ENCODE measurements around the gene XPNPEP3.
"Not testable (repeated sequence)": the region's sequence is repeated elsewhere in the genome, so short reads cannot be mapped to it uniquely, and the experiment has no call there.

The XPNPEP3 gene

DNA sequence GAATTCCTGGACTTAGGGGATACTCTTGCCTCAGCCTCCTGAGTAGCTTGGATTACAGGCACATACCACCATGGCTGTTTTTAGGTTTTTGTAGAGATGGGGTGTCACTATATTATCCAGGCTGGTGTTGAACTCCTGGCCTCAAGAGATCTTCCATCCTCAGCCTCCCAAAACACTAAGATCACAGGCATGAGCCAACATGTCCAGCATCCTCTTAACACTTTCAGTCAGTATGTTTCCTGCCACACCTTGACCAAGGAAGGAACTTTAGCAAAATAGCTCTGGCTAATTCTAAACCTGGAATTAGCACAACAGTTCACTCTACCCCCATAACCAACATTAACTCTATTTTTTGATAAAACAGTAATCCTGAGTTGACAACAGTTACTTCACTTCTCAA is 32.2 kb downstream of the XPNPEP3 start:
- no peaks in the 10 kb centered on the region for H3K4me1 ChIP-seq (ENCODE audit: control insufficient read depth, insufficient read depth, low read length, poor library complexity, severe bottlenecking)
- H3K27ac ChIP-seq (ENCODE audit: insufficient read depth, low read length, poor library complexity, severe bottlenecking), result no peak overlapping the region
- DNase-seq, result no peak
- peaks cover 20% of the 10 kb centered on the region for H3K36me3 ChIP-seq (ENCODE audit: control insufficient read depth, insufficient read depth, low read length)
- no peaks in the 10 kb centered on the region for H3K27me3 ChIP-seq (replicated peaks; ENCODE audit: control insufficient read depth, insufficient read depth, low read length, poor library complexity, severe bottlenecking)
- no peak overlapping the region for H3K4me3 ChIP-seq (ENCODE audit: insufficient read depth, low read depth, low read length, poor library complexity, severe bottlenecking)
- no peaks in the 10 kb centered on the region for H3K9me3 ChIP-seq (ENCODE audit: control insufficient read depth, low read length)

DNA sequence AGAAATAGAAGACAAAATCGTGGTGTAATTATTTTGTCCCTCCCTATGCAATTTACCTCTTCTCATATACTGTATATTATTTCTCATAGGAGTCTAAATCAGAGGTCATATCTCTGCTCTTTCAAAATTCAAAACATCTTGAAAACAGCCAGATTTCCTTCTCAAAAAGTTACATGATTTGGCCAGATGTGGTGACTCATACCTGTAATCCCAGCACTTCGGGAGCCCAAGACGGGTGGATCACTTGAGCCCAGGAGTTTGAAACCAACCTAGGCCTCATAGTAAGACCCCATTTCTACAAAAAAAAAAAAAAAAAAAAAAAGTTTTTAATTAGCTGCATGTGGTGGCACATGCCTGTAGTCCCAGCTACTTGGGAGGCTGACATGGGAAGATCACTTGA is 33.9 kb downstream of the XPNPEP3 start:
- no peak for DNase-seq
- H3K9me3 ChIP-seq (ENCODE audit: control insufficient read depth, low read length), result no peaks in the 10 kb centered on the region
- H3K36me3 ChIP-seq (ENCODE audit: control insufficient read depth, insufficient read depth, low read length), result peaks cover 17% of the 10 kb centered on the region
- no peak overlapping the region for H3K27ac ChIP-seq (ENCODE audit: insufficient read depth, low read length, poor library complexity, severe bottlenecking)
- H3K4me3 ChIP-seq (ENCODE audit: insufficient read depth, low read depth, low read length, poor library complexity, severe bottlenecking), result no peak overlapping the region
- H3K27me3 ChIP-seq (replicated peaks; ENCODE audit: control insufficient read depth, insufficient read depth, low read length, poor library complexity, severe bottlenecking), result no peaks in the 10 kb centered on the region
- no peaks in the 10 kb centered on the region for H3K4me1 ChIP-seq (ENCODE audit: control insufficient read depth, insufficient read depth, low read length, poor library complexity, severe bottlenecking)

DNA sequence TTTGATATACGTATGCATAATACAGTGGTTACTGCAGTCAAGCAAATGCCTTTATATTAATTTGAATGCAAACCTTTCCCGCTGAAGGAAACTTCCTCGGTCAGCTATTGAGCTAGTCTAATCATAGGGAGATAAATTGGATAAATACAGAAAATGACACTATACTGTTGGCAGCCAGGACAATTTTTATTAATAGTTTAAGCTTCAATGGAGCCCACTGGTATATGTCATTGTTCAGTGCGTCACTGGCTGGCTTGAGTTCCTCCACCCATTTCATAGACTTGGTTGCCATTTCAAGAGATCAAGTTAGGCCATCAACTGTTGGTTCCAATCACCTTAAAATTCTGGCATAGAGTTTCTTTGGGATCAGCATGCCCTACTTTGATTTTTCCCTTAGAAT is 37.5 kb downstream of the XPNPEP3 start:
- Histone ChIP-seq H3K27ac (ENCODE audit: insufficient read depth, low read length, poor library complexity, severe bottlenecking) (no peak overlapping the region), H3K4me3 (ENCODE audit: insufficient read depth, low read depth, low read length, poor library complexity, severe bottlenecking) (no peak overlapping the region)

DNA sequence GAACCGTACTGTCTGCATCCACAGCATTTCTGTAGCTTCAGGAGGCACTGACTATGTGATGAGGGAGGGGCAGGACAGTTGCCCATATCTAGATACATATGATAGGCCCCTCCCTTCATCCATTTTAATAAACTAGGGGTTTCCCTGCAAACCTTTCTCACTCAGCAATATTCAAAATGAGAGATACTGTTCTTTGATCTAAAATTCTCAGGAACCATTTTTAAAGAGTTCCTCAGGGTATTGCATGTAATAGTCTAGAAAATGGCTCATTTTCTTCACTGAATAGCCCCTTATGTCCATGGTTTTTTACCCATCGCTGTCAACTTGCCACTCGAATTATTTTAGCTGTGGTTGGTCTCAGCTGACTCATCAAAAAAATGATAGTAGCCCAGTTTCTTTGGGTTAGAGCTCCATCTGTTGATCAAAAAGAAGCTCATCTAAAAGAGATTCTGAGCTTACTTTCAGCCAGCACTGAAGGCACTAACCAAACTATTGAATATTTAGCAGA is 42.0 kb downstream of the XPNPEP3 start:
- no peaks in the 10 kb centered on the region for H3K27me3 ChIP-seq (replicated peaks; ENCODE audit: control insufficient read depth, insufficient read depth, low read length, poor library complexity, severe bottlenecking)
- H3K9me3 ChIP-seq (ENCODE audit: control insufficient read depth, low read length), result no peaks in the 10 kb centered on the region
- no peak overlapping the region for H3K4me3 ChIP-seq (ENCODE audit: insufficient read depth, low read depth, low read length, poor library complexity, severe bottlenecking)
- H3K36me3 ChIP-seq (ENCODE audit: control insufficient read depth, insufficient read depth, low read length), result no peaks in the 10 kb centered on the region
- no peak for DNase-seq
- H3K4me1 ChIP-seq (ENCODE audit: control insufficient read depth, insufficient read depth, low read length, poor library complexity, severe bottlenecking), result no peaks in the 10 kb centered on the region
- no peak overlapping the region for H3K27ac ChIP-seq (ENCODE audit: insufficient read depth, low read length, poor library complexity, severe bottlenecking)

More for the DNA sequence above, 37.5 kb downstream of the XPNPEP3 start:
- Histone ChIP-seq H3K4me1 (ENCODE audit: control insufficient read depth, insufficient read depth, low read length, poor library complexity, severe bottlenecking) (no peaks in the 10 kb centered on the region), H3K36me3 (ENCODE audit: control insufficient read depth, insufficient read depth, low read length) (no peaks in the 10 kb centered on the region), H3K9me3 (ENCODE audit: control insufficient read depth, low read length) (no peaks in the 10 kb centered on the region), H3K27me3 (replicated peaks; ENCODE audit: control insufficient read depth, insufficient read depth, low read length, poor library complexity, severe bottlenecking) (no peaks in the 10 kb centered on the region)
- DNase-seq, result no peak

GRCh38 chr22:40904101-40904500 is 47.2 kb downstream of the XPNPEP3 start:
- Histone ChIP-seq H3K4me1 (ENCODE audit: control insufficient read depth, insufficient read depth, low read length, poor library complexity, severe bottlenecking) (no peaks in the 10 kb centered on the region), H3K9me3 (ENCODE audit: control insufficient read depth, low read length) (no peaks in the 10 kb centered on the region), H3K36me3 (ENCODE audit: control insufficient read depth, insufficient read depth, low read length) (no peaks in the 10 kb centered on the region), H3K4me3 (ENCODE audit: insufficient read depth, low read depth, low read length, poor library complexity, severe bottlenecking) (no peak overlapping the region), H3K27me3 (replicated peaks; ENCODE audit: control insufficient read depth, insufficient read depth, low read length, poor library complexity, severe bottlenecking) (no peaks in the 10 kb centered on the region), H3K27ac (ENCODE audit: insufficient read depth, low read length, poor library complexity, severe bottlenecking) (no peak overlapping the region)
- DNase-seq, result no peak

GRCh38 chr22:40908895-40909294 is 51.9 kb downstream of the XPNPEP3 start:
- H3K36me3 ChIP-seq (ENCODE audit: control insufficient read depth, insufficient read depth, low read length), result peaks cover 8% of the 10 kb centered on the region
- H3K27me3 ChIP-seq (replicated peaks; ENCODE audit: control insufficient read depth, insufficient read depth, low read length, poor library complexity, severe bottlenecking), result no peaks in the 10 kb centered on the region
- H3K4me3 ChIP-seq (ENCODE audit: insufficient read depth, low read depth, low read length, poor library complexity, severe bottlenecking), result no peak overlapping the region
- DNase-seq, result no peak
- H3K4me1 ChIP-seq (ENCODE audit: control insufficient read depth, insufficient read depth, low read length, poor library complexity, severe bottlenecking), result no peaks in the 10 kb centered on the region
- H3K27ac ChIP-seq (ENCODE audit: insufficient read depth, low read length, poor library complexity, severe bottlenecking), result no peak overlapping the region
- no peaks in the 10 kb centered on the region for H3K9me3 ChIP-seq (ENCODE audit: control insufficient read depth, low read length)

DNA sequence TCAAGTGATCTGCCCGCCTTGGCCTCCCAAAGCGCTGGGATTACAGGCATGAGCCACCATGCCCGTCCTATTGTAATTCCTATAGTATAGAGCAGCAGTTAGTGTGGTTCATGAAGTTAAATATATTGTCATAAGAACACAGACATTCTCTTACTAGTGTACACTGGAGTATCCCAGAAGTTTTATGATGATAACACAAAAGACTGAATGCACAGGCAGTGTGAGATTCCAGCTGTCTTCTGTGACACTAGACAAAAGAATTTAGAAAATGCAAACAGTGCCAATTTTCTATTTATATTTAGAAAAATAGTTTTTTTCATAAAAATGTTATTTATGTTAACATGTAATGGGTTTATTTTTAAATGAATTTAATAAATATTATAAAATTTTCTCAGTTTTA is 54.8 kb downstream of the XPNPEP3 start:
- no peak for DNase-seq
- Histone ChIP-seq H3K4me3 (ENCODE audit: insufficient read depth, low read depth, low read length, poor library complexity, severe bottlenecking) (no peak overlapping the region), H3K9me3 (ENCODE audit: control insufficient read depth, low read length) (no peaks in the 10 kb centered on the region), H3K27me3 (replicated peaks; ENCODE audit: control insufficient read depth, insufficient read depth, low read length, poor library complexity, severe bottlenecking) (no peaks in the 10 kb centered on the region), H3K36me3 (ENCODE audit: control insufficient read depth, insufficient read depth, low read length) (peaks cover 18% of the 10 kb centered on the region), H3K27ac (ENCODE audit: insufficient read depth, low read length, poor library complexity, severe bottlenecking) (no peak overlapping the region), H3K4me1 (ENCODE audit: control insufficient read depth, insufficient read depth, low read length, poor library complexity, severe bottlenecking) (no peaks in the 10 kb centered on the region)

DNA sequence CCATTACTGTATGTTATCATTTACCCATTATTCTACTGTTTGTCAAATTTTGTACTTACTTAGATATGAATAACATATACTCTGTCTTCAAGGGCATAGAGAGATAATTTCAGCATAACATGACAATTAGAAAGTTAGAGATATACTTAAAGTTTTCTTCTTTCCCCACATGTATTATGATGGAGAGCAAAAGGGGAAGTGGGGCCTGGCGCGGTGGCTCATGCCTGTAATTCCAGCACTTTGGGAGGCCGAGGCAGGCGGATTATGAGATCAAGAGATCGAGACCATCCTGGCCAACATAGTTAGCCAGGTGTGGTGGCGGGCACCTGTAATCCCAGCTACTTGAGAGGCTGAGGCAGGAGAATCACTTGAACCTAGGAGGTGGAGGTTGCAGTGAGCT is 56.0 kb downstream of the XPNPEP3 start:
- not testable (repeated sequence) for DNase-seq; H3K9me3 ChIP-seq (ENCODE audit: control insufficient read depth, low read length); H3K4me3 ChIP-seq (ENCODE audit: insufficient read depth, low read depth, low read length, poor library complexity, severe bottlenecking); H3K4me1 ChIP-seq (ENCODE audit: control insufficient read depth, insufficient read depth, low read length, poor library complexity, severe bottlenecking); H3K27me3 ChIP-seq (replicated peaks; ENCODE audit: control insufficient read depth, insufficient read depth, low read length, poor library complexity, severe bottlenecking); H3K27ac ChIP-seq (ENCODE audit: insufficient read depth, low read length, poor library complexity, severe bottlenecking)
- H3K36me3 ChIP-seq (ENCODE audit: control insufficient read depth, insufficient read depth, low read length), result peaks cover 18% of the 10 kb centered on the region

GRCh38 chr22:40919446-40919845 is 62.5 kb downstream of the XPNPEP3 start:
- H3K9me3 ChIP-seq (ENCODE audit: control insufficient read depth, low read length), result no peaks in the 10 kb centered on the region
- H3K27ac ChIP-seq (ENCODE audit: insufficient read depth, low read length, poor library complexity, severe bottlenecking), result no peak overlapping the region
- no peak overlapping the region for H3K4me3 ChIP-seq (ENCODE audit: insufficient read depth, low read depth, low read length, poor library complexity, severe bottlenecking)
- peaks cover 9% of the 10 kb centered on the region for H3K36me3 ChIP-seq (ENCODE audit: control insufficient read depth, insufficient read depth, low read length)
- H3K4me1 ChIP-seq (ENCODE audit: control insufficient read depth, insufficient read depth, low read length, poor library complexity, severe bottlenecking), result no peaks in the 10 kb centered on the region
- no peaks in the 10 kb centered on the region for H3K27me3 ChIP-seq (replicated peaks; ENCODE audit: control insufficient read depth, insufficient read depth, low read length, poor library complexity, severe bottlenecking)
- DNase-seq, result no peak

DNA sequence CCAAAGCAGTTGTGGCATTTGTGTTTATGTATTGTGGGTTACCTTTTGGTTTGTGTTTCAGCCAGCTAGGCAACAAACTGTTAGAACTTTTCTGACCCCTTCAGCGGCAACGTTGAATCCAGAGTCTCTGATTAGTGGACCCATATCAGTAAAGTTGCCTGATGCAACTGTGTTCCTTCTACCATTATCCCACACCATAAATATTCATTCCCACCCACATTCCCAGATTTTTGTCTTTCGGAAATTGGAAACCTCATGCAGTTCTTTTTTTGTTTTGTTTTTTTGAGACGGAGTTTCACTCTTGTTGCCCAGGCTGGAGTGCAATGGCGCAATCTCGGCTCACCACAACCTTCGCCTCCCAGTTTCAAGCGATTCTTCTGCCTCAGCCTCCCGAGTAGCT is 63.6 kb downstream of the XPNPEP3 start:
- H3K4me1 ChIP-seq (ENCODE audit: control insufficient read depth, insufficient read depth, low read length, poor library complexity, severe bottlenecking), result no peaks in the 10 kb centered on the region
- DNase-seq, result no peak
- H3K36me3 ChIP-seq (ENCODE audit: control insufficient read depth, insufficient read depth, low read length), result peaks cover 14% of the 10 kb centered on the region
- no peak overlapping the region for H3K4me3 ChIP-seq (ENCODE audit: insufficient read depth, low read depth, low read length, poor library complexity, severe bottlenecking)
- no peak overlapping the region for H3K27ac ChIP-seq (ENCODE audit: insufficient read depth, low read length, poor library complexity, severe bottlenecking)
- H3K27me3 ChIP-seq (replicated peaks; ENCODE audit: control insufficient read depth, insufficient read depth, low read length, poor library complexity, severe bottlenecking), result no peaks in the 10 kb centered on the region
- no peaks in the 10 kb centered on the region for H3K9me3 ChIP-seq (ENCODE audit: control insufficient read depth, low read length)
